K562 (cell line): ENCODE measurements around the gene ABHD5. TPM values are rescaled to one million over a fixed set of nuclear protein-coding genes. Genes with fewer than 3 reads are reported as not detected.
A peak's percentile ranks its signal among the peaks of the same experiment; 100 is the strongest.

Experiments used
- EP300 ChIP-seq: IDR thresholded peaks from 2 replicates; pipeline ENCODE4 v1.6.1; 2012; ENCODE audit warnings: low read length, improper control_type of control experiment
- FOXO4 ChIP-seq: fragments of 450-650 bp; formaldehyde crosslinking; IDR thresholded peaks from 2 replicates; pipeline ENCODE4 v1.4.0; 2020; ENCODE audit warnings: mild to moderate bottlenecking, moderate library complexity
- GTF2B ChIP-seq: IDR thresholded peaks from 2 replicates; pipeline ENCODE4 v1.6.1; 2011; ENCODE audit not compliant: insufficient read length; ENCODE audit errors: extremely low read depth
- KLF13 ChIP-seq: fragments of 450-650 bp; IDR thresholded peaks from 2 replicates; pipeline ENCODE4 v1.6.1; 2016; ENCODE audit warnings: missing genetic modification characterization, low read depth, mild to moderate bottlenecking, missing compliant biosample characterization, moderate library complexity, borderline replicate concordance
- MAFG ChIP-seq: fragments of 450-650 bp; conservative IDR thresholded peaks from 2 replicates; pipeline ENCODE4 v1.6.1; 2016; ENCODE audit warnings: missing genetic modification characterization, missing compliant biosample characterization
- MNT ChIP-seq, 2 experiments: fragments of 450-650 bp; conservative IDR thresholded peaks; 2 replicates each; pipeline ENCODE4 v1.6.1; 2017; ENCODE audit warnings: mild to moderate bottlenecking in 2 of 2, moderate library complexity in 2 of 2
- POLR2AphosphoS2 ChIP-seq: IDR thresholded peaks from 2 replicates; pipeline ENCODE4 v1.6.1; 2012; ENCODE audit warnings: low read length, improper control_type of control experiment
- RFX7 ChIP-seq: fragments of 250-450 bp; sonication (Bioruptor Pico); IDR thresholded peaks from 2 replicates; pipeline ENCODE4 v1.5.1; 2021; ENCODE audit warnings: mild to moderate bottlenecking
- SIRT6 ChIP-seq: IDR thresholded peaks from one replicate; pipeline ENCODE4 v1.6.1; 2012; ENCODE audit warnings: low read depth, mild to moderate bottlenecking, control low read depth, inconsistent platforms, low read length, moderate library complexity
- SRF ChIP-seq, 2 experiments: fragments of 250-450, 450-650 bp in 1 of 2; sonication (Bioruptor Pico) in 1 of 2; sonication (generic) in 1 of 2; formaldehyde crosslinking; IDR thresholded peaks; 2 replicates each; pipeline versions ENCODE4 v1.5.0 to v1.5.1; 2020 to 2022; ENCODE audit warnings: mild to moderate bottlenecking in 1 of 2, missing genetic modification reagents in 1 of 2
- polyA plus RNA-seq, 8 experiments: library from polyadenylated mRNA; depleted of rRNA in 4 of 8; stranded (reverse) in 5 of 8; unstranded in 3 of 8; fragments of >200 nt; fragmentation: Nextera tagmentation in 2 of 8; fragmentation: Illumina TruSeq in 1 of 8; extraction: Ambion mirVana in 2 of 8; extraction: Trizol in 1 of 8; gene quantifications; 2 replicates each; pipeline versions ENCODE4 v1.2.1 to v1.2.3, GENCODE V29; 2011 to 2014; ENCODE audit warnings: inconsistent platforms in 1 of 8, missing spikeins in 1 of 8
- total RNA-seq, 7 experiments: library from RNA; depleted of rRNA in 6 of 7; stranded (reverse); fragments of >200 nt in 6 of 7; fragmentation: Illumina TruSeq in 2 of 7; extraction: Trizol in 2 of 7; gene quantifications; 2 replicates each; pipeline versions ENCODE4 v1.2.1 to v1.2.3, GENCODE V29; 2011 to 2021; ENCODE audit warnings: low replicate concordance in 1 of 7

Gene ABHD5
- total and polyA plus RNA-seq, 9 of the 15 experiments (the other 6 are each of a cell fraction or from before 2014, with no cell fraction given) = 27.8 to 61.7 (median 39.9) TPM

DNA sequence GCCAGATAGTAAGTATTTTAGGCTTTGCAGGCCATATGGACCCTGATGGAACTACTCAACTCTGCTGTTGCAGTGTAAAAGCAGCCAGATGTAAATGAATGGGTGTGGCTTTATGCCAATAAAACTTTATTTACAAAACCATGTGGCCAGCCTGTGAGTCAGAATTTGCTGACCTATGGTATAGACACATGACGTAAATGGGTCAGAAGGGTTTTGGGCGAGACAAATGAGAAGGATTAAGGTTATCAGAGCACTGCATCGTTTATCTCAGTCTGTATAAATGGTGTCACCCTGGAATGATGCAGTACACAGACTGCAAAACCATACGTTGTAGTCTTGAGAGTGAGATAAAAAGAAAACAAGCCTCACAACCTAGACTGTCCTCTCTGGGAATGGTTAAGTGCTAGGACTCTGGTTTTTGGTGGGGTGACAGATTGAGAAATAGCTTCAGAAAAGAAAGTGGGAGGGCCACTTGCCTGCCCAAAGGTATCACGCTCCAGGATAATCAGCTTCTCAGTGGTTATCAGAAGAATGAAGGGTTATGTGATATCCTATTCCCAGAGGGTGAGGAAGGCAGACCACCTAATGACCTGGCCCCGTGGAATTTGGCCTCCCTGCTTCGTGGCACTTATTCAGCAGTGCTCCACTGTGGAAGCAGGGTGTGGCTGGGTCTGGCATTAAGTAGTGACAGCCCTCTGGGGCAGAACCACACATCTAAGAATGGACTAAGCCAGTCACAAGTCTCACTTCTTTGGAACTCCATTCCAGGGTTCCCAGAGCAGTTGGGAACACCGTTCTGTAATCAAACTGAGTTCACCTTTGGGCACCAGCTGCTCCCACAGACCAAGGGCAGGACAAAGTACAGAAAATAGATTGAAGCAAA lies 46.1 kb downstream of the ABHD5 start (continued):
- TF ChIP-seq KLF13 (peak; percentile 51; the same call in 1 of the 2 replicates), SRF (CRISPR knock-in tag; IDR thresholded peaks at IDR 0.05) (peak in 1 of 2 experiments; percentile 15; a peak in 1 of 4 replicates), GTF2B (no peak), RFX7 (peak; percentile 11; the same call in 1 of the 2 replicates), MAFG (tag) (peak; percentile 94), FOXO4 (no peak), POLR2AphosphoS2 (peak; percentile 81; the same call in 1 of the 2 replicates), SIRT6 (no peak), MNT (conservative IDR thresholded peaks at IDR 0.05) (peak; percentile 95 to 96), EP300 (peak; percentile 47)
- TF ChIP-seq, all 486 proteins: peak for 75
